ENCODE measurements around the gene CDC73. TPM values are rescaled to one million over a fixed set of nuclear protein-coding genes. Genes with fewer than 3 reads are reported as not detected.

Gene CDC73
- total and polyA plus RNA-seq, 10 of the 15 experiments (the other 5 are each of a cell fraction or from before 2014, with no cell fraction given): 10.6 to 43.4 (median 21.7) TPM

DNA sequence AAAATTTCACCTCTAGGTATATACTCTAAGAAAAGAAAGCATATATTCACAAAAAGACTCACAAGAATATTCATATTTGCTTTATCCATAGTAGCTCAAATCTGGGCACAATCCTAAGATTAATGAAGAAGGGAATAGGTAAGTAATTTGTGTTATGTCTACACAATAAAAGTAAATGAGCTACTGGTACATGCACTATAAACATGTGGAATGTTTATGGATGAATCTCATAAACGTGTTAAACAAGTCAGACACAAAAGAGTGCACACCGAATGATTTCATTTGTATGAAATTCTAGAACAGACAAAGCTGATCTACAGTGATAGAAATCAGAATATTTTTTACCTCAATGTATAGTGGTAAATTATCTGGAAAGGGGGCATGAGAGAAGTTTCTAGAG is 179.9 kb downstream of the CDC73 start:
- Histone ChIP-seq H3K4me3 (no peak overlapping the region), H3K9me3 (replicated peaks; ENCODE audit: control insufficient read depth, insufficient read depth, low read length) (no peaks in the 10 kb centered on the region), H3K27me3 (replicated peaks in 1 of 2; ENCODE audit: control insufficient read depth in 2 of 2, insufficient read depth in 2 of 2, low read length in 1 of 2) (no peaks in the 10 kb centered on the region), H3K79me2 (ENCODE audit: control insufficient read depth, insufficient read depth, low read length) (no peaks in the 10 kb centered on the region), H3K4me1 (ENCODE audit: control insufficient read depth, insufficient read depth, low read length) (no peaks in the 10 kb centered on the region), H3K9ac (ENCODE audit: control insufficient read depth, insufficient read depth, low read length) (no peak overlapping the region), H3K4me2 (ENCODE audit: control insufficient read depth, insufficient read depth) (no peak overlapping the region), H3K27ac (ENCODE audit: control insufficient read depth, insufficient read depth) (no peak overlapping the region), H2AFZ (ENCODE audit: control insufficient read depth, low read depth, low read length) (no peak overlapping the region), H3K36me3 (ENCODE audit: control insufficient read depth in 2 of 2, insufficient read depth in 2 of 2, low read length in 1 of 2) (no peaks in the 10 kb centered on the region), H4K20me1 (ENCODE audit: control insufficient read depth, insufficient read depth) (no peaks in the 10 kb centered on the region)
- ChIA-PET POLR2A (no interaction called here), CTCF (no interaction called here), RAD21 (ENCODE audit: unreplicated experiment) (no interaction called here), SMC1A (ENCODE audit: uncharacterized antibody, unreplicated experiment) (interaction anchor here (1.7 kb wide), 1 partner anchor 118 kb away, joined by 8 read pairs; no protein-coding TSS in a partner anchor)
- intact Hi-C loops (cut with micrococcal nuclease; ENCODE audit: unreplicated experiment) (no loop called here), in situ Hi-C loops (cut with MboI) (no loop called here)
- no peak for ATAC-seq
- no TSS peak for BruUV-seq (replicated peaks)
- FAIRE-seq: no peak
- WGBS (ENCODE audit: insufficient coverage, insufficient replicate concordance, low lambda C conversion rate, missing lambda C conversion rate): 68% methylated on average over 2 of the region's 2 CpGs
- DNase-seq (ENCODE audit: low read depth, low spot score): no peak
- TF ChIP-seq TCF12 (IDR thresholded peaks at IDR 0.05; ENCODE audit: low read depth, low read length): no peak
- TF ChIP-seq CREB1 (IDR thresholded peaks at IDR 0.05; ENCODE audit: low read depth): no peak
- TF ChIP-seq IRF3 (IDR thresholded peaks at IDR 0.05): no peak
- no peak for TF ChIP-seq SIX5 (IDR thresholded peaks at IDR 0.05; ENCODE audit: low read depth, low read length, severe bottlenecking)
- no peak for TF ChIP-seq NR2C1 (IDR thresholded peaks at IDR 0.05)
- no peak for TF ChIP-seq BHLHE40 (IDR thresholded peaks at IDR 0.05; ENCODE audit: borderline replicate concordance in 1 of 2, low read depth in 2 of 2, low read length in 1 of 2)
- no peak for TF ChIP-seq POLR2A (IDR thresholded peaks at IDR 0.05; ENCODE audit: low read depth, low read length)
- no peak for TF ChIP-seq PBX3 (IDR thresholded peaks at IDR 0.05; ENCODE audit: insufficient replicate concordance, low read depth, low read length)
- TF ChIP-seq, protein P1, sequence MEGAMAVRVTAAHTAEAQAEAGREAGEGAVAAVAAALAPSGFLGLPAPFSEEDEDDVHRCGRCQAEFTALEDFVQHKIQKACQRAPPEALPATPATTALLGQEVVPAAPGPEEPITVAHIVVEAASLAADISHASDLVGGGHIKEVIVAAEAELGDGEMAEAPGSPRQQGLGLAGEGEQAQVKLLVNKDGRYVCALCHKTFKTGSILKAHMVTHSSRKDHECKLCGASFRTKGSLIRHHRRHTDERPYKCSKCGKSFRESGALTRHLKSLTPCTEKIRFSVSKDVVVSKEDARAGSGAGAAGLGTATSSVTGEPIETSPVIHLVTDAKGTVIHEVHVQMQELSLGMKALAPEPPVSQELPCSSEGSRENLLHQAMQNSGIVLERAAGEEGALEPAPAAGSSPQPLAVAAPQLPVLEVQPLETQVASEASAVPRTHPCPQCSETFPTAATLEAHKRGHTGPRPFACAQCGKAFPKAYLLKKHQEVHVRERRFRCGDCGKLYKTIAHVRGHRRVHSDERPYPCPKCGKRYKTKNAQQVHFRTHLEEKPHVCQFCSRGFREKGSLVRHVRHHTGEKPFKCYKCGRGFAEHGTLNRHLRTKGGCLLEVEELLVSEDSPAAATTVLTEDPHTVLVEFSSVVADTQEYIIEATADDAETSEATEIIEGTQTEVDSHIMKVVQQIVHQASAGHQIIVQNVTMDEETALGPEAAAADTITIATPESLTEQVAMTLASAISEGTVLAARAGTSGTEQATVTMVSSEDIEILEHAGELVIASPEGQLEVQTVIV (IDR thresholded peaks at IDR 0.05; ENCODE audit: borderline replicate concordance, partially characterized antibody): no peak
- TF ChIP-seq, protein P2, sequence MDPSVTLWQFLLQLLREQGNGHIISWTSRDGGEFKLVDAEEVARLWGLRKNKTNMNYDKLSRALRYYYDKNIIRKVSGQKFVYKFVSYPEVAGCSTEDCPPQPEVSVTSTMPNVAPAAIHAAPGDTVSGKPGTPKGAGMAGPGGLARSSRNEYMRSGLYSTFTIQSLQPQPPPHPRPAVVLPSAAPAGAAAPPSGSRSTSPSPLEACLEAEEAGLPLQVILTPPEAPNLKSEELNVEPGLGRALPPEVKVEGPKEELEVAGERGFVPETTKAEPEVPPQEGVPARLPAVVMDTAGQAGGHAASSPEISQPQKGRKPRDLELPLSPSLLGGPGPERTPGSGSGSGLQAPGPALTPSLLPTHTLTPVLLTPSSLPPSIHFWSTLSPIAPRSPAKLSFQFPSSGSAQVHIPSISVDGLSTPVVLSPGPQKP (IDR thresholded peaks at IDR 0.05; ENCODE audit: low read depth, low read length): no peak
- TF ChIP-seq RAD21 (IDR thresholded peaks at IDR 0.05; ENCODE audit: insufficient read depth, low read depth, low read length): no peak
- TF ChIP-seq, protein P3, sequence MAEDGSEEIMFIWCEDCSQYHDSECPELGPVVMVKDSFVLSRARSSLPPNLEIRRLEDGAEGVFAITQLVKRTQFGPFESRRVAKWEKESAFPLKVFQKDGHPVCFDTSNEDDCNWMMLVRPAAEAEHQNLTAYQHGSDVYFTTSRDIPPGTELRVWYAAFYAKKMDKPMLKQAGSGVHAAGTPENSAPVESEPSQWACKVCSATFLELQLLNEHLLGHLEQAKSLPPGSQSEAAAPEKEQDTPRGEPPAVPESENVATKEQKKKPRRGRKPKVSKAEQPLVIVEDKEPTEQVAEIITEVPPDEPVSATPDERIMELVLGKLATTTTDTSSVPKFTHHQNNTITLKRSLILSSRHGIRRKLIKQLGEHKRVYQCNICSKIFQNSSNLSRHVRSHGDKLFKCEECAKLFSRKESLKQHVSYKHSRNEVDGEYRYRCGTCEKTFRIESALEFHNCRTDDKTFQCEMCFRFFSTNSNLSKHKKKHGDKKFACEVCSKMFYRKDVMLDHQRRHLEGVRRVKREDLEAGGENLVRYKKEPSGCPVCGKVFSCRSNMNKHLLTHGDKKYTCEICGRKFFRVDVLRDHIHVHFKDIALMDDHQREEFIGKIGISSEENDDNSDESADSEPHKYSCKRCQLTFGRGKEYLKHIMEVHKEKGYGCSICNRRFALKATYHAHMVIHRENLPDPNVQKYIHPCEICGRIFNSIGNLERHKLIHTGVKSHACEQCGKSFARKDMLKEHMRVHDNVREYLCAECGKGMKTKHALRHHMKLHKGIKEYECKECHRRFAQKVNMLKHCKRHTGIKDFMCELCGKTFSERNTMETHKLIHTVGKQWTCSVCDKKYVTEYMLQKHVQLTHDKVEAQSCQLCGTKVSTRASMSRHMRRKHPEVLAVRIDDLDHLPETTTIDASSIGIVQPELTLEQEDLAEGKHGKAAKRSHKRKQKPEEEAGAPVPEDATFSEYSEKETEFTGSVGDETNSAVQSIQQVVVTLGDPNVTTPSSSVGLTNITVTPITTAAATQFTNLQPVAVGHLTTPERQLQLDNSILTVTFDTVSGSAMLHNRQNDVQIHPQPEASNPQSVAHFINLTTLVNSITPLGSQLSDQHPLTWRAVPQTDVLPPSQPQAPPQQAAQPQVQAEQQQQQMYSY (CRISPR knock-in tag; IDR thresholded peaks at IDR 0.05): no peak
- no peak for TF ChIP-seq RAD51 (IDR thresholded peaks at IDR 0.05)
- no peak for TF ChIP-seq BMI1 (IDR thresholded peaks at IDR 0.05; ENCODE audit: borderline replicate concordance)
- no peak for TF ChIP-seq CBX3 (IDR thresholded peaks at IDR 0.05; ENCODE audit: borderline replicate concordance, low read depth)
- TF ChIP-seq SMC3 (IDR thresholded peaks at IDR 0.05; ENCODE audit: borderline replicate concordance, low read length): no peak
